VCaP (cell line): ENCODE data around the gene SLC17A7.
A peak's percentile ranks its signal among the peaks of the same experiment; 100 is the strongest.

ENCODE experiments used
- H3K27ac ChIP-seq: fragments of 450-650 bp; 2 replicates; pipeline ENCODE4 v1.5.1; 2017
- TF ChIP-seq, protein P1 (sequence below): fragments of 450-650 bp; conservative IDR thresholded peaks from 2 replicates; pipeline ENCODE4 v1.5.1; 2017; ENCODE audit warnings: mild to moderate bottlenecking, moderate library complexity

Gene SLC17A7

GRCh38 chr19:49427855-49428546, 13.3 kb downstream of the SLC17A7 start:
- TF ChIP-seq, protein P1, sequence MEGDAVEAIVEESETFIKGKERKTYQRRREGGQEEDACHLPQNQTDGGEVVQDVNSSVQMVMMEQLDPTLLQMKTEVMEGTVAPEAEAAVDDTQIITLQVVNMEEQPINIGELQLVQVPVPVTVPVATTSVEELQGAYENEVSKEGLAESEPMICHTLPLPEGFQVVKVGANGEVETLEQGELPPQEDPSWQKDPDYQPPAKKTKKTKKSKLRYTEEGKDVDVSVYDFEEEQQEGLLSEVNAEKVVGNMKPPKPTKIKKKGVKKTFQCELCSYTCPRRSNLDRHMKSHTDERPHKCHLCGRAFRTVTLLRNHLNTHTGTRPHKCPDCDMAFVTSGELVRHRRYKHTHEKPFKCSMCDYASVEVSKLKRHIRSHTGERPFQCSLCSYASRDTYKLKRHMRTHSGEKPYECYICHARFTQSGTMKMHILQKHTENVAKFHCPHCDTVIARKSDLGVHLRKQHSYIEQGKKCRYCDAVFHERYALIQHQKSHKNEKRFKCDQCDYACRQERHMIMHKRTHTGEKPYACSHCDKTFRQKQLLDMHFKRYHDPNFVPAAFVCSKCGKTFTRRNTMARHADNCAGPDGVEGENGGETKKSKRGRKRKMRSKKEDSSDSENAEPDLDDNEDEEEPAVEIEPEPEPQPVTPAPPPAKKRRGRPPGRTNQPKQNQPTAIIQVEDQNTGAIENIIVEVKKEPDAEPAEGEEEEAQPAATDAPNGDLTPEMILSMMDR, result no peak
- H3K27ac ChIP-seq, result peak overlapping the region; percentile 42; the same call in 1 of the 2 replicates

- TF ChIP-seq, protein P1, result no peak
- no peak overlapping the region for H3K27ac ChIP-seq
Measured at GRCh38 chr19:49427339-49427738, 14.0 kb downstream of the SLC17A7 start.

- TF ChIP-seq, protein P1, result no peak
- H3K27ac ChIP-seq, result no peak overlapping the region
Measured at GRCh38 chr19:49425922-49426592, 15.3 kb downstream of the SLC17A7 start.

GRCh38 chr19:49425178-49425577, 16.1 kb downstream of the SLC17A7 start, which contains the start of gene GFY:
TSS of gene GFY (plus strand) at chr19:49425388. CDS start at chr19:49426431, 1,043 bp downstream.
- H3K27ac ChIP-seq, result no peak within 1 kb of the TSS
- TF ChIP-seq, protein P1, result no peak

GRCh38 chr19:49423985-49424303, 17.4 kb downstream of the SLC17A7 start:
- TF ChIP-seq, protein P1, result no peak
- no peak overlapping the region for H3K27ac ChIP-seq

DNA sequence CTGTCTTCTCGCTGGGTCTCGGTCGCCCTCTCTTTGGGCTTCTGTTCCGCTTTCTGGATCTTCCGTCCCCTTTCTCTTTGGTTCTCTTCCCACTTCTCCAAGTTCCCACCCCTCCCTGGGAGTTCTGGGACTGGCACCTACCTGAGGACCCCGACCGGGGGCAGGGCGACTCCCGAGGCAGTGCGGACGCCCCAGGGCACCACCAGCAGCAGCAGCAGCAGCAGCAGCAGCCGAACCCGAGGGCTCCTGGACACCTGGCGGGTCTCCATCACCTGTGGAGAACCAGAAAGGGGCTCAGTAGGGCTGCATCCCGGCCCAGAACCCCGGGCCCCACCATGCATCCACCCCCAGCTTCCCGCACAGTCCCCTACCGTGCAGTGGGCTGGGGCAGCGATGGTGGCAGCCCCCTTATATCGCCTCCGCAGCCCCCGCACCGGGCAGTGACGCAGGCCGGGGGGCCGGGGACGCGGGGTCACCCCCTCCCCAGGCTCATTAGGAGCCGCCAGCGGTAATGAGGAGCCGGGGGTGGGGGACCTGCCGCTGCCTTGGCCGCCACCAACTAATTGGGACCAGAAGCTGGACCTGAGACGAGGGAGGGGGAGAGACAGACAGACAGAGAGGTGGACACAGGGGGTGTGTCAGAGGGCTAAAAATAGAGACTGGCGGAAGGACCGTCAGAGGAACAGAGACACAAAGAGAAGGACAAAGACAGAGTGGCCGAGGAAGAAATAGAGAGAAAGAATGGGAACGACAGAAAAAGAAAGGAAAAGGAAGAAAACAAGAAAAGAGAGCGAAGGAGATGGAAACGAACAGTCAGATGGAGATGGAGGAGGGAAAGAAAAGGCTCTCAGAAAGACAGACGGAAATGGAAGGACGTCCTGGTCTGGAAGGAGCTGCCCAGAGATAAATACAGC, 18.0 kb downstream of the SLC17A7 start, which contains the start of gene PTH2:
TSS of gene PTH2 (minus strand) at position 371 of the 914 bp plus-strand sequence. CDS start at position 269, 102 bp downstream.
- TF ChIP-seq, protein P1, result no peak
- H3K27ac ChIP-seq, result no peak within 1 kb of the TSS
